HFF-Myc (cell line): ENCODE data around the gene ADARB2.
"Not testable (repeated sequence)": the region's sequence is repeated elsewhere in the genome, so short reads cannot be mapped to it uniquely, and the experiment has no call there.

Experiments
- DNase-seq: peaks from one replicate; pipeline ENCODE4 v3.0.0-alpha.2; 2011; ENCODE audit warnings: low read depth; ENCODE audit errors: extremely low read depth
- H3K4me3 ChIP-seq: replicated peaks from 2 replicates; pipeline ENCODE4 v1.5.1; 2011; ENCODE audit warnings: low read depth, mild to moderate bottlenecking, control low read depth, low read length
- TF ChIP-seq, protein P1 (sequence below): IDR thresholded peaks from 2 replicates; pipeline ENCODE4 v1.5.1; 2012; ENCODE audit warnings: mild to moderate bottlenecking, low read depth, low read length, control low read depth; ENCODE audit errors: missing control alignments

ADARB2 gene

DNA sequence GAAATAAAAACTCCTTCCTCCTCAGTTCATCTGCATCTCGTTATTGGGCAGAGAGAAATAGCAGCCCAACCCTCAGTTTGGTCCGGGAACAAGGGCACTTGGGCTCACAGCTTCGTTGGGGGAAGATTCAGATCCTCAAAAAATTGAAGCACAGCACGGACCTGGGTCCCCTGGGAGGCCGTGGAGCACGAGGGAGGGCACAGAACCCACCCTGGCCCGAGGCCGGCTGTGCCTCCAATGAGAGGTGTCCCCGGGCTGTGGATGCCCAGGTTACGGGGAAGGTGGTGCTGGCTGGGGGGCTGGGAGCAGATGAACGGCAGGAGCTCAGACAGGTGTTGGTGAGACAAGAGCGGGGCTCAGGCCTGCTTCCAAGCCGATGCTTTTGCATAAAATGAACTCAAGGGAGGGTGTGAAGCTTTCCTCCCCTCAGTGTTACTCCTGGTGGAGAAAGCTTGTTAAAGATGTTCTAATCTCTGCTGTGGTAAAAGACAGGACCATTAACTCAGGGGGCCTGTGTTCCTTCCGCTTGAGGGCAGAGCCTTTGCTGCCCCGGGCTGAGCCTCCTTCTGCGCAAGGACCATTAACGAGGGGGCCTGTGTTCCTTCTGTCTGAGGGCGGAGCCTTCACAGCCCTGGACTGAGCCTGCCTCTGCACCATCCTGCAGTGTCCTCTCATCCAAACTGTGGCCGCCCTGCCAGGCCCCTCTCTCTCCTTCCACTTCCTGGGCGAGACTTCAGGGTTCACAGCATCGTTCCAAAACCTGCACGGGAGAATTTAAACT lies 302.2 kb downstream of the ADARB2 start:
- DNase-seq, result no peak
- H3K4me3 ChIP-seq, result no peak overlapping the region
- TF ChIP-seq, protein P1, sequence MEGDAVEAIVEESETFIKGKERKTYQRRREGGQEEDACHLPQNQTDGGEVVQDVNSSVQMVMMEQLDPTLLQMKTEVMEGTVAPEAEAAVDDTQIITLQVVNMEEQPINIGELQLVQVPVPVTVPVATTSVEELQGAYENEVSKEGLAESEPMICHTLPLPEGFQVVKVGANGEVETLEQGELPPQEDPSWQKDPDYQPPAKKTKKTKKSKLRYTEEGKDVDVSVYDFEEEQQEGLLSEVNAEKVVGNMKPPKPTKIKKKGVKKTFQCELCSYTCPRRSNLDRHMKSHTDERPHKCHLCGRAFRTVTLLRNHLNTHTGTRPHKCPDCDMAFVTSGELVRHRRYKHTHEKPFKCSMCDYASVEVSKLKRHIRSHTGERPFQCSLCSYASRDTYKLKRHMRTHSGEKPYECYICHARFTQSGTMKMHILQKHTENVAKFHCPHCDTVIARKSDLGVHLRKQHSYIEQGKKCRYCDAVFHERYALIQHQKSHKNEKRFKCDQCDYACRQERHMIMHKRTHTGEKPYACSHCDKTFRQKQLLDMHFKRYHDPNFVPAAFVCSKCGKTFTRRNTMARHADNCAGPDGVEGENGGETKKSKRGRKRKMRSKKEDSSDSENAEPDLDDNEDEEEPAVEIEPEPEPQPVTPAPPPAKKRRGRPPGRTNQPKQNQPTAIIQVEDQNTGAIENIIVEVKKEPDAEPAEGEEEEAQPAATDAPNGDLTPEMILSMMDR, result no peak

DNA sequence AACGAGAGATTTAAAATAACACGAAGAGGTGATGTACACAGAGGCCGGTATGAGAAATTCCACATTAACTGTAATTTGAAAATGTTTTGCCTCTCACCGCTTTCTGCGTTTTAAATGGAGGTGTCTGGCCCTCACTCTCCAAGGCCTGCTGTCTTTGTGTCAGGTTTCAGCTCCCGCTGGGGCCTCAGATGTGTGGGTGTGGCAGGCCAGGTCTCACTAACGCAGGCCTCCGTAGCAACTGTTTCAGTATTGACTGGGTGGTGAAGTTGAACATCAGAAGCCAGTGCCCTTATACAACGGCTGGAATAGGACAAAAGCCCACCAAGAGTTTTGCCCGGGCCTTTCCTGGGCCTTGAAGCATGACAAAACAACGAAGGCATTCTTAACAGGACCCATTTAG lies 303.1 kb downstream of the ADARB2 start:
- no peak for DNase-seq
- H3K4me3 ChIP-seq, result no peak overlapping the region
- TF ChIP-seq, protein P1, result no peak

DNA sequence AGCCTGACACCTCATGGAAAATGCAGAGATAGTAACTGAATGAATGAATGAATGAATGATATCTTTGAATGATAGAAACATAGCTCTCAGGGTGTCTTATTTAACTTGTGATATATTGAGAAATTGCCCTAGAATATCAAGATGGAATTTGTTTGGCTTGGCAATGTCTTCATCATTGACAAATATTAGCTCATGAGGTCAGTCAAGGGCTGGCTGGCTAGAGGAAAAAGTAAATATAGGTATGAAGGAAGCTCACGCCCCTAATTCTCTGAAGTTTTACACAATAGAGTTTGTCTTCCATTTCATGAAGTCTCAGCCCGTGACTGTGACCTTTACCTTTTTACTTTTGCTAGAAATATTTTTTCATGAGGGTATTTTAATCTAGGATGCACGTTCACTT lies 305.2 kb downstream of the ADARB2 start:
- TF ChIP-seq, protein P1, result no peak
- no peak for DNase-seq

DNA sequence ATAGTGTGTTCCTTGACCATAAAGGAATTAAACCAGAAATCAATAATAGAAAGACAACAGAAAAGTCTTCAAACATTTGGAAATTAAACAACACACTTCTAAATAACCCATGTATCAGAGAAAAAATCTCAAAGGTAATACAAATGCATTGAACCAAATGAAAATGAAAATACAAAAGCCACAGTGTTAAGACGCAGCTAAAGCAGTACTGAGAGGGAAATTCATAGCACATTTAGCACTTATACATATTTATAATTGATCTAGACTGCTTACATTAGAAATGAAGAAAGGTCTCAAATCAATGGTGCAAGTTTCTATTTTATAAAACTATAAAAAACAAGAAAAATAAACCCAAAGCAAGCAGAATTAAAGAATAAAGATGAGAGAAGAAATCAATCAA lies 306.1 kb downstream of the ADARB2 start:
- TF ChIP-seq, protein P1, result no peak
- no peak overlapping the region for H3K4me3 ChIP-seq
- no peak for DNase-seq

More for the DNA sequence above, 305.2 kb downstream of the ADARB2 start:
- H3K4me3 ChIP-seq, result no peak overlapping the region

DNA sequence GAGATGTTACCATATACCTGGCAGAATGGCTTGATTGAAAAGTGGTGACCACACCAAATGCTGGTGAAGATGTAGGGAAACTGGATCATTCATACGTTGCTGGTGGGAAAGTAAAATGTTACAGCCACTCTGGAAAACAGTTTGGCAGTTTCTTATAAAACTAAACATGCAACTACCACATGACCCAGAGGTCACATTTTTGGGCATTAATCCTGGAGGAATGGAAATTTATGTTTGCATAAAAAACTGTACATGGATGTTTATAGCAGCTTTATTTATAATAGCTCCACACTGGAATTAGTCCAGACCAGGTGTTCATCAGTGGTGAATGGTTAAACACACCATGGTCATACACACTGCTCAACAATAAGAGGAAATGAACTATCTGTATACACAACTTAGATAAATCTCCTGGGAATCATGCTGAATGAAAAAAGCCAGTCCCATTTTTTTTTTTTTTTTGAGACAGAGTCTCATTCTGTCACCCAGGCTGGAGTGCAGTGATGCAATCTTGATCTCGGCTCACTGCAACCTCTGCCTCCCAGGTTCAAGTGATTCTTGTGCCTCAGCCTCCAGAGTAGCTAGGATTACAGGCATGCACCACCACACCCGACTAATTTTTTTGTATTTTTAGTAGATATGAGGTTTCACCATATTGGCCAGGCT lies 309.7 kb downstream of the ADARB2 start:
- H3K4me3 ChIP-seq, result not testable (repeated sequence)

DNA sequence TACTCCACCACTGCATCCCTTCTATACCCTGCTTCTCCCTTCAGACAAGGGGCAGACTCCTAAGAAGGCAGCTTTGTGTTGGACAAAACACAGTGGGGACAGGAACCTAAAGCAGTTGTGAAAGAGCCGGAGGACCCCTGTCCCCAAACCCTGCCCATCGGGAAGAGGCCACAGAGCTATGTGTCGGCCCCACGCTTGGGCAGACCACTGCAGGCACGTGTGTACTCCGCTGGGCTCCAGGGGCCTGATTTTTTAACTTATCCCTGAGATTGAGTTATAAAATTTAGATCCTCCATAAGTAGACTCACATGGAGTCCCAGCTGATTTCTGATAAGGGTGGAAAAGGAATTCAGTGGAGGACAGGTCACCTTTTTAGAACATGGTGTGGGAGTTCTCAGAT lies 310.5 kb downstream of the ADARB2 start:
- DNase-seq, result no peak
- TF ChIP-seq, protein P1, result no peak
- no peak overlapping the region for H3K4me3 ChIP-seq

More for the DNA sequence above, 309.7 kb downstream of the ADARB2 start:
- DNase-seq, result not testable (repeated sequence)

DNA sequence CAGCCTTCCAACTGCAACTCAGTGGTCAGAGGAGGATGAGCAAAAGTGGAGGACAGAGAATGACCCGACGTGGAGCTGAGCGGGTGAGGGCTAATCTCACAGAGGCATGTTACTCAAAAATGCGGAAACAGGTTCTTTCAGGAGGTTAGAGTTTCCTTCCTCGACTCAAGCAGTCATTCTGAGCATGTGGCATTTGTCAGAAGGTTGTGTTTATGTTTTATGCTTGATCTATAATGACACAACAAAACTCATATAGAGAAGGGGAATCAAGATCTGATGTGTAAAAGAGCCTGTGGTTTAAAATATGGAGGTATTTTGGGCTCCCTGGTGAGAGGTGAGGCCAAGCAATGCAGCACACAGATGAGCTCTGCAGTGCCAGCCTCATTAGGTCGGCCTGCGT lies 311.4 kb downstream of the ADARB2 start:
- DNase-seq, result no peak
- TF ChIP-seq, protein P1, result no peak

More for the DNA sequence above, 311.4 kb downstream of the ADARB2 start:
- no peak overlapping the region for H3K4me3 ChIP-seq
